Lower leg skin (tissue), 3 donors: ENCODE measurements around the gene MRPL3.

Source experiments
- POLR2A ChIP-seq, 2 donors: fragments of 450-650 bp; IDR thresholded peaks; one replicate each; pipeline ENCODE4 v1.6.1; 2016 to 2017; ENCODE audit warnings: antibody characterized with exemption in 2 of 2, mild to moderate bottlenecking in 1 of 2, moderate library complexity in 1 of 2
- TF ChIP-seq, protein P1 (sequence below), 3 donors: fragments of 450-650 bp; IDR thresholded peaks; one replicate each; pipeline ENCODE4 v1.5.1; 2016; ENCODE audit warnings: antibody characterized with exemption in 3 of 3, mild to moderate bottlenecking in 3 of 3, moderate library complexity in 2 of 3

GRCh38 chr3:131550562-131551465 is 48.0 kb upstream of the MRPL3 start:
- TF ChIP-seq, protein P1, sequence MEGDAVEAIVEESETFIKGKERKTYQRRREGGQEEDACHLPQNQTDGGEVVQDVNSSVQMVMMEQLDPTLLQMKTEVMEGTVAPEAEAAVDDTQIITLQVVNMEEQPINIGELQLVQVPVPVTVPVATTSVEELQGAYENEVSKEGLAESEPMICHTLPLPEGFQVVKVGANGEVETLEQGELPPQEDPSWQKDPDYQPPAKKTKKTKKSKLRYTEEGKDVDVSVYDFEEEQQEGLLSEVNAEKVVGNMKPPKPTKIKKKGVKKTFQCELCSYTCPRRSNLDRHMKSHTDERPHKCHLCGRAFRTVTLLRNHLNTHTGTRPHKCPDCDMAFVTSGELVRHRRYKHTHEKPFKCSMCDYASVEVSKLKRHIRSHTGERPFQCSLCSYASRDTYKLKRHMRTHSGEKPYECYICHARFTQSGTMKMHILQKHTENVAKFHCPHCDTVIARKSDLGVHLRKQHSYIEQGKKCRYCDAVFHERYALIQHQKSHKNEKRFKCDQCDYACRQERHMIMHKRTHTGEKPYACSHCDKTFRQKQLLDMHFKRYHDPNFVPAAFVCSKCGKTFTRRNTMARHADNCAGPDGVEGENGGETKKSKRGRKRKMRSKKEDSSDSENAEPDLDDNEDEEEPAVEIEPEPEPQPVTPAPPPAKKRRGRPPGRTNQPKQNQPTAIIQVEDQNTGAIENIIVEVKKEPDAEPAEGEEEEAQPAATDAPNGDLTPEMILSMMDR (IDR thresholded peaks at IDR 0.05), result no peak
- no peak for TF ChIP-seq POLR2A (IDR thresholded peaks at IDR 0.05)
